T-helper 1 cell treated with Interleukin-12 subunit alpha and Interleukin-12 subunit beta and Interleukin-4 antibody, amounts not matched to agents 30 μg/mL and 1 μg/mL, for 36 hours (primary cell): ENCODE results near the gene PRODH2.
A peak's percentile ranks its signal among the peaks of the same experiment; 100 is the strongest.
"Not testable (repeated sequence)": the region's sequence is repeated elsewhere in the genome, so short reads cannot be mapped to it uniquely, and the experiment has no call there.

Source experiments
- H3K27ac Mint-ChIP-seq: one replicate; pipeline ENCODE4 v1.8.0; 2021; ENCODE audit warnings: mild to moderate bottlenecking, mixed read lengths
- H3K27me3 Mint-ChIP-seq: one replicate; pipeline ENCODE4 v1.8.0; 2021; ENCODE audit warnings: low read depth, mixed read lengths
- H3K36me3 Mint-ChIP-seq: one replicate; pipeline ENCODE4 v1.8.0; 2021; ENCODE audit warnings: low read depth, mixed read lengths
- H3K4me1 Mint-ChIP-seq: one replicate; pipeline ENCODE4 v1.8.0; 2021; ENCODE audit warnings: low read depth, mixed read lengths
- H3K4me3 Mint-ChIP-seq: one replicate; pipeline ENCODE4 v1.8.0; 2021; ENCODE audit warnings: mild to moderate bottlenecking, moderate library complexity, mixed read lengths
- H3K9me3 Mint-ChIP-seq: one replicate; pipeline ENCODE4 v1.8.0; 2021; ENCODE audit warnings: mixed read lengths

PRODH2 gene

GRCh38 chr19:35847911-35848310, 35.3 kb upstream of the PRODH2 start:
- H3K36me3 Mint-ChIP-seq: no peaks in the 10 kb centered on the region
- peaks cover 67% of the 10 kb centered on the region for H3K27me3 Mint-ChIP-seq
- peaks cover 12% of the 10 kb centered on the region for H3K4me1 Mint-ChIP-seq
- no peak overlapping the region for H3K27ac Mint-ChIP-seq
- H3K4me3 Mint-ChIP-seq: no peak overlapping the region
- H3K9me3 Mint-ChIP-seq: no peaks in the 10 kb centered on the region

- Mint-ChIP-seq H3K4me3 (no peak overlapping the region), H3K4me1 (peaks cover 12% of the 10 kb centered on the region), H3K9me3 (no peaks in the 10 kb centered on the region), H3K36me3 (no peaks in the 10 kb centered on the region), H3K27ac (no peak overlapping the region), H3K27me3 (peaks cover 60% of the 10 kb centered on the region)
Measured at GRCh38 chr19:35846038-35846668, 33.5 kb upstream of the PRODH2 start.

DNA sequence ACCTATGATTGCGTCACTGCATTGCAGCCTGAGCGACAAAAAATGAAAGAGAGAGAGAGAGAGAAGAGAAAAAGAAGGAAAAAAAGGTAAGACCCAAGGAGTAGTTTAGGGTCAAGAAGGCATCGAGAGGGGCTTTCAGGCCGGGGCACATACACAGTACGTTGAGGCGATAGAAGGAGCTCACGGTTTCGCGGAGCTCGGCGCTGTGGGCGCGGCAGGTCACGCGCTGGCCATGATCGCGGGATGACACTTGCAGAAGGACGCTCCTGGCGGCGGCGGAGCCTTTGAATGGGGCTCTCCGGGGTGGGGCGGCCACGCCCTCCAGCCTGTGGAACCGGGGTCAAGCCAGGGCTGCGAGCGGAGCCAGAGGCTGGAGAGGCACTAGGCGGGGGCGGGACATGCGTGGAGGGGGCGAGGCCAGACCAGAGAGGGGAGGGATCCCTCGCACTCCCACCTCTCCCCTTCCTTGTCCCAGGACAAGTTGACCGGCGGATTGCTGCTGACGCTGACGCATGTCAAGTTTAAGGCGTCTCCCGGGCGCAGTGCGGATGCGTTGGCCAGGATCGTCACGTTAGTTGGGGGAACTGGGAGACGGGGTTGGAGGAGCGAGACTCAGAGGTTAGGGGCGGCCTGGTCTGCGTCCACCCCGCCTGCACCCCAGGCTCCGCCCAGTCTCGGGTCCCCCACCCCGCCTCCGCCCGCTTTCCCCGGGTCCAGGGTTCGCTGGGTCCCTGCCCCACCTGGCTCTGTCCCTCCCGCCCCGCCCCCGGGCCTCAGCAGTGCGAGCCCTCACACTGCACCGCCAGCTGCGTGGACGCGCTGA, 32.8 kb upstream of the PRODH2 start:
- Mint-ChIP-seq H3K4me1 (peaks cover 12% of the 10 kb centered on the region), H3K36me3 (no peaks in the 10 kb centered on the region), H3K27ac (no peak overlapping the region), H3K4me3 (peak overlapping the region; percentile 48), H3K27me3 (peaks cover 53% of the 10 kb centered on the region), H3K9me3 (no peaks in the 10 kb centered on the region)

DNA sequence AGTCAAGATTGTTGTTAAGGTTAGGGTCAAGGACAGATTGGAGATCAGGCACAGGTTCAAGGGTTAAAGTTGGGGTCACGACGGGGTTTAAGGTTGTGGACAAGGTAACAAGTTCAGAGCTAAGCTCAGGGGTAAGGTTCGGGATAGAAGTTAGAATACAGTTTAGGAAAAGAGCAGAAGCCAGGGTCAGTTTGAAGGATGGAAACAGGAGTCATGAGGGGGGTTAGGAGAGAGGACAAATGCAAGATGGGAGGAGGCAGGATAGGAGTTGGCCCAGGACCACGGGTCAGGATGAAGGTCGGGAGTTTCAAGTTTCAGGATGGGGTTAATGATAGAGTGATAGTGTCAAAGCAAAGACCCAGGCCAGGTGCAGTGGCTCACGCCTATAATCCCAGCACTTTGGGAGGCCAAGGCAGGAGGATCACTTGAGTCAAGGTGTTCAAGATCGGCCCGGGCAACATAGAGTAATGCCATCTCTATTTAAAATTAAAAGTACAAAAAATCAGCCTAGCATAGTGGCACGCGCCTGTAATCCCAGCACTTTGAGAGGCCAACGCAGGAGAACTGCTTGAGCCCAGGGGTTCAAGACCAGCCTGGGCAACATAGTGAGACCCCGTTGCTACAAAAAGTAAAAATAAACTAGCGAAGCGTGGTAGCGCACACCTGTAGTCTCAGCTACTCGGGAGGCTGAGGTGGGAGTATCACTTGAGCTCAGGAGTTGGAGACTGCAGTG, 32.0 kb upstream of the PRODH2 start:
- Mint-ChIP-seq H3K4me3 (peak overlapping the region; percentile 48), H3K27ac (no peak overlapping the region), H3K9me3 (no peaks in the 10 kb centered on the region), H3K27me3 (peaks cover 48% of the 10 kb centered on the region), H3K36me3 (no peaks in the 10 kb centered on the region), H3K4me1 (peaks cover 12% of the 10 kb centered on the region)

GRCh38 chr19:35843676-35844481, 31.2 kb upstream of the PRODH2 start:
- H3K9me3 Mint-ChIP-seq: peaks cover 3% of the 10 kb centered on the region
- no peak overlapping the region for H3K27ac Mint-ChIP-seq
- H3K4me1 Mint-ChIP-seq: peaks cover 12% of the 10 kb centered on the region
- H3K27me3 Mint-ChIP-seq: peaks cover 48% of the 10 kb centered on the region
- peak overlapping the region; percentile 4 for H3K4me3 Mint-ChIP-seq
- no peaks in the 10 kb centered on the region for H3K36me3 Mint-ChIP-seq

DNA sequence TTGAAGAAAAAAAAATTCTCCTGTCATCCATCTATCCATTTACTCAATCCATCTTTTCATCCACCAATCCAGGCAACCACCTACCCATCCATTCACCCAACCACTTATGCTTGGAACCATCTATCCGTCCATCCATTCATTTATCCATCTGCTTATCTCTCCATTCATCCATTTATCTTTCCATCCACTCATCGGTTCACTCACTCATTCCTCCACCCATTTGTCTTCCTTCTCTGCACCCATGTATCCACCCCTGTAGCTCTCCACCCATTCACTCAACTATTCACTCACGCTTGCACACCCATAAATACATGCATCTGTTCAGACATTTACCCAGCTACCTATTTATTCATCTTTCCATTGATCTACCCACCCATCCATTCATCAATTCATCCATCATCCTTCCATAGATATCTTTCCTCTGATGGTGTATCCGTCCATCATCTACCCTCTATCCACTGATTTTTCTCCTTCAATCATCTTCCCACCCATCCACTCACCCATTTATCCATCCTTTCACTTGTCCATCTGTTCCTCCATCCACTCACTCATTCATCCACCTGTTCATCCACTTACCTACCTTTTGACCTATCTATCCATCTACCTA, 30.1 kb upstream of the PRODH2 start:
- Mint-ChIP-seq H3K4me1 (peaks cover 12% of the 10 kb centered on the region), H3K27me3 (peaks cover 43% of the 10 kb centered on the region), H3K27ac (no peak overlapping the region), H3K9me3 (peaks cover 3% of the 10 kb centered on the region), H3K36me3 (no peaks in the 10 kb centered on the region), H3K4me3 (no peak overlapping the region)

DNA sequence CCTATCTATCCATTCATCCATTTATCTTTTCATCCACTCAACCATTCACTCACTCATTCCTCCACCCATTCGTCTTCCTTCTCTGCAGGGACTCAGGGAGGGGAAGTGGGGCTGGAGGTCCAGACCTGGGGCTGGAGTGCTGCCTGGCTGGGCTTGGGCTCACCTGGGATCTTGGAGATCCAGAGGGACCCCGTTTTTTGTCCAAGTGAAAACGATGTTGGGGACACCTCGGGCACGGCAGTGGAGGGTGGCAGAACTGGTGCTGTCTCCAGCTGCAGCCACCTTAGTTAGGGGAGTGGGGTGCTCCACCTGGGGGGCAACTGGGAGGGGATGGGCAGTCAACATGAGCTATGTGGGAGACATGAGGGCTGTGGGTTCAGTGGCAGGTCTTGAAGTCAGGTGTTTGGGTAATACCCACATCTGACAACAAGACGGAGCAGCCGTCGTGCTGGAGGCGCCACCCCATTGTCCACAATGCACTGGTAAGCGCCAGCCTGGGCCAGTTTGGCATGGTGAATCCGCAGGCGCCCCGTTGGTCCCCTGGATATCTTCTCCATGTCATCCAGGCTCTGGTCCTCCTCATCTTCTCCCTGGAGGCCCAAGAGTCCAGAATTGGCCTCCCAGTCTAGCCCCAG, 29.4 kb upstream of the PRODH2 start:
- H3K27me3 Mint-ChIP-seq: peaks cover 43% of the 10 kb centered on the region

DNA sequence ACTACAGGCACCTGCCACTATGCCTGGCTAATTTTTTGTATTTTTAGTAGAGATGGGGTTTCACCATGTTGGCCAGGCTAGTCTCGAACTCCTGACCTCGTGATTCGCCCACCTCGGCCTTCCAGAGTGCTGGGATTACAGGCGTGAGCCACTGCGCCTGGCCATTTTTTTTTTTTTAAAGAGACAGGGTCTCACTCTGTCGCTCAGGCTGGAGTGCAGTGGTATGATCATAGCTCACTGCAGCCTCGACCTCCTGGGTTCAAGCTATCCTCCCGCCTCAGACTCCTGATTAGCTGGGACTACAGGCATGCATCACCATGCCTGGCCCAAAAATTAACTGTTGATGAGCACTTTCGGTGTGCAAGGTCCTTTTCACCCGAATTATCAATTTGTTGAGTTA, 23.5 kb upstream of the PRODH2 start:
- H3K27ac Mint-ChIP-seq, H3K27me3 Mint-ChIP-seq, H3K4me3 Mint-ChIP-seq, H3K9me3 Mint-ChIP-seq, H3K36me3 Mint-ChIP-seq, H3K4me1 Mint-ChIP-seq: not testable (repeated sequence)

More for the DNA sequence above, 29.4 kb upstream of the PRODH2 start:
- H3K9me3 Mint-ChIP-seq: peaks cover 3% of the 10 kb centered on the region
- no peaks in the 10 kb centered on the region for H3K36me3 Mint-ChIP-seq
- no peak overlapping the region for H3K4me3 Mint-ChIP-seq
- H3K27ac Mint-ChIP-seq: no peak overlapping the region
- peaks cover 12% of the 10 kb centered on the region for H3K4me1 Mint-ChIP-seq

DNA sequence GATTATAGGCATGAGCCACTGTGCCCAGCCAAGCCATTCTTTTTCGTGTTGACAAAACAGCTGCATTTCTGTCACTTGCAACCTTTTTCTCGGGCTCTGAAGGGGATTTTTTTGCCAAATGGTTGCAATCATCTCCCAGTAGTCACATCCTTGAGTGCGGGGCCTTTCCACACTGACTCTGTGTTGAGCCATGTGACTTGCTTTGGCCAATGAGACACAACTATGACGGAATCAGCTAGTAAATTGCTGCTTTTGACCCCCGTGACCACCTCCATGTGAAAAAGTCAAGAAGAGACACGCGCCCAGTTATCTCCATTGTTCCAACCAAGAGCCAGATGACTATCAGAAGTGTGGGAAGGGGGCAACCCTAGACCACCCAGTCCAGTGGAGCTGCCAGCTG, 21.3 kb upstream of the PRODH2 start:
- no peak overlapping the region for H3K4me3 Mint-ChIP-seq
- H3K9me3 Mint-ChIP-seq: peaks cover 2% of the 10 kb centered on the region
- no peaks in the 10 kb centered on the region for H3K4me1 Mint-ChIP-seq
- peaks cover 4% of the 10 kb centered on the region for H3K27me3 Mint-ChIP-seq
- H3K27ac Mint-ChIP-seq: no peak overlapping the region
- no peaks in the 10 kb centered on the region for H3K36me3 Mint-ChIP-seq

DNA sequence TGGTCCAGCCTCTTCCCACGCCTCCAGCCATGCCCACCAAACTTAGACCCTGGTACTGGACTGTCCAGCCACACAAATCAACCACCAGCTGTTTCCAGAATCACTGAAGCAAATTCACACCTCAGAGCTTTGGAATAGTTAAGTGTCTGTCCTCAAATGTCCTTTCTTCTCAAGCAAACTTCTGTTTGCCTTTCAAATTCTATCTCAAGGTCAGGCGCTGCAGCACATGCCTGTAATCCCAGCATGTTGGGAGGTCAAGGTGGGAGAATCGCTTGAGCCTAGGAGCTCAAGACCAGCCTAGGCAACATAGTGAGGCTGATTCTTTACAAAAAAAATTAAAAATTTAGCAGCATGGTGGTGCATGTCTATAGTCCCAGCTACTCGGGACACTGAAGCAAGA, 19.4 kb upstream of the PRODH2 start:
- Mint-ChIP-seq H3K36me3 (no peaks in the 10 kb centered on the region), H3K4me1 (peaks cover 2% of the 10 kb centered on the region), H3K9me3 (no peaks in the 10 kb centered on the region), H3K4me3 (no peak overlapping the region), H3K27me3 (peaks cover 9% of the 10 kb centered on the region), H3K27ac (no peak overlapping the region)

- H3K9me3 Mint-ChIP-seq: no peaks in the 10 kb centered on the region
- peaks cover 2% of the 10 kb centered on the region for H3K4me1 Mint-ChIP-seq
- H3K4me3 Mint-ChIP-seq: no peak overlapping the region
- peaks cover 8% of the 10 kb centered on the region for H3K27me3 Mint-ChIP-seq
- H3K36me3 Mint-ChIP-seq: no peaks in the 10 kb centered on the region
- H3K27ac Mint-ChIP-seq: no peak overlapping the region
Measured at GRCh38 chr19:35830986-35831385, 18.3 kb upstream of the PRODH2 start.

DNA sequence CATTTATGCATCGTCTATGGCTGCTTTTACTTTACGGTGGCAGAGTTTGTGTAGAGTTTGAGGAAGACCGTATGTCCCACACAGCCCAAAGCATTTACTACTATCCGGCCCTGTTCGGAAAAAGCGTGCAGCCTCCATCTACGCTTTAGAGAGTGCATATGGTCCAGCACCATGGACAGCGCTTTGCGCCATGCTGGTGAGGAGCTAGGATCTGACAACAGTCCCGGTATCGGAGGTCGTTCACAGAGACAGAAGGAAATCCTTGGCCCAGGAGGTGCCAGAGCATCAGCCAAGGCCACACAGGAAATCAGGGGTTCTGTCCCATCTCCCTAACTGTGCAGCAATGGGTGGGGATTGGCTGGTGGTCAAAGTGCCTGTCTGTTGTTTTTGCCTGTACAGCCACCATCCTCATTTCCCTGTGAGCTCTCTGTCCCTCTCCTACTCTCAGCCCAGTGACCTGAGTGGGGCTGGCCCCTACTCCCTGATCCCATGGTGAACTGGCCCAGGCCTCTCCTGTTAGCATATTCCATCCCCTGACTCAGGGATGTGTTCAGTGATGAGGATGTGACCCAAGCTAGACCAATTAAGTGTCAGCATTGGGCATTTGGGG, 16.2 kb upstream of the PRODH2 start:
- Mint-ChIP-seq H3K4me3 (no peak overlapping the region), H3K36me3 (no peaks in the 10 kb centered on the region), H3K9me3 (no peaks in the 10 kb centered on the region), H3K27me3 (peaks cover 8% of the 10 kb centered on the region), H3K27ac (no peak overlapping the region), H3K4me1 (peaks cover 2% of the 10 kb centered on the region)

GRCh38 chr19:35824150-35824549, 11.5 kb upstream of the PRODH2 start:
- Mint-ChIP-seq H3K4me3 (no peak overlapping the region), H3K27me3 (peaks cover 8% of the 10 kb centered on the region)

More at GRCh38 chr19:35824150-35824549, 11.5 kb upstream of the PRODH2 start:
- Mint-ChIP-seq H3K36me3 (no peaks in the 10 kb centered on the region), H3K27ac (no peak overlapping the region), H3K4me1 (peaks cover 4% of the 10 kb centered on the region), H3K9me3 (no peaks in the 10 kb centered on the region)
